HEK293 (cell line): ENCODE data around the gene XPNPEP1.
A peak's percentile ranks its signal among the peaks of the same experiment; 100 is the strongest.

Experiments
- GLI4 ChIP-seq: fragments of 450-650 bp; formaldehyde crosslinking; IDR thresholded peaks from 2 replicates; pipeline ENCODE4 v1.5.1; 2016; ENCODE audit warnings: missing biosample characterization, missing genetic modification characterization
- HOXC10 ChIP-seq: sonication (generic); formaldehyde crosslinking; IDR thresholded peaks from 2 replicates; pipeline ENCODE4 v1.8.1; 2023; ENCODE audit warnings: mild to moderate bottlenecking, missing genetic modification reagents
- IKZF3 ChIP-seq: fragments of 450-650 bp; IDR thresholded peaks from 2 replicates; pipeline ENCODE4 v1.5.0; 2018; ENCODE audit warnings: missing biosample characterization, mild to moderate bottlenecking, missing genetic modification characterization, moderate library complexity
- KLF1 ChIP-seq: fragments of 450-650 bp; formaldehyde crosslinking; IDR thresholded peaks from 2 replicates; pipeline ENCODE4 v1.5.1; 2016; ENCODE audit warnings: missing biosample characterization, missing genetic modification characterization
- KLF8 ChIP-seq: fragments of 450-650 bp; formaldehyde crosslinking; IDR thresholded peaks from 2 replicates; pipeline ENCODE4 v1.5.1; 2016; ENCODE audit warnings: missing biosample characterization, missing genetic modification characterization
- OSR2 ChIP-seq: fragments of 450-650 bp; formaldehyde crosslinking; IDR thresholded peaks from 2 replicates; pipeline ENCODE4 v1.5.1; 2016; ENCODE audit warnings: missing biosample characterization, missing genetic modification characterization
- PRDM10 ChIP-seq: fragments of 450-650 bp; formaldehyde crosslinking; IDR thresholded peaks from 2 replicates; pipeline ENCODE4 v1.5.1; 2016; ENCODE audit warnings: missing biosample characterization, missing genetic modification characterization
- SALL2 ChIP-seq: fragments of 450-650 bp; formaldehyde crosslinking; IDR thresholded peaks from 2 replicates; pipeline ENCODE4 v1.5.0; 2017; ENCODE audit warnings: missing biosample characterization, mild to moderate bottlenecking, missing genetic modification characterization, borderline replicate concordance
- SCRT1 ChIP-seq: fragments of 450-650 bp; formaldehyde crosslinking; IDR thresholded peaks from 2 replicates; pipeline ENCODE4 v1.5.1; 2016; ENCODE audit warnings: missing biosample characterization, missing genetic modification characterization, borderline replicate concordance
- SP3 ChIP-seq: fragments of 450-650 bp; formaldehyde crosslinking; IDR thresholded peaks from 2 replicates; pipeline ENCODE4 v1.5.1; 2016; ENCODE audit warnings: missing biosample characterization, missing genetic modification characterization
- SP7 ChIP-seq: fragments of 450-650 bp; formaldehyde crosslinking; IDR thresholded peaks from 2 replicates; pipeline ENCODE4 v1.5.1; 2016; ENCODE audit warnings: missing biosample characterization, missing genetic modification characterization
- ZBTB6 ChIP-seq: fragments of 450-650 bp; formaldehyde crosslinking; IDR thresholded peaks from 2 replicates; pipeline ENCODE4 v1.5.1; 2017; ENCODE audit warnings: missing biosample characterization, missing genetic modification characterization
- ZFP69B ChIP-seq: fragments of 450-650 bp; formaldehyde crosslinking; IDR thresholded peaks from 2 replicates; pipeline ENCODE4 v1.5.1; 2016; ENCODE audit warnings: missing biosample characterization, missing genetic modification characterization
- ZIC2 ChIP-seq: fragments of 450-650 bp; formaldehyde crosslinking; IDR thresholded peaks from 2 replicates; pipeline ENCODE4 v1.5.1; 2016; ENCODE audit warnings: missing biosample characterization, missing genetic modification characterization
- ZNF19 ChIP-seq: fragments of 450-650 bp; formaldehyde crosslinking; IDR thresholded peaks from 2 replicates; pipeline ENCODE4; 2016; ENCODE audit warnings: missing biosample characterization, missing genetic modification characterization, low read depth
- ZNF354C ChIP-seq: fragments of 450-650 bp; formaldehyde crosslinking; IDR thresholded peaks from 2 replicates; pipeline ENCODE4 v1.5.1; 2016; ENCODE audit warnings: missing biosample characterization, missing genetic modification characterization, low read depth, borderline replicate concordance
- ZNF501 ChIP-seq: fragments of 450-650 bp; formaldehyde crosslinking; IDR thresholded peaks from 2 replicates; pipeline ENCODE4 v1.5.1; 2016; ENCODE audit warnings: missing biosample characterization, missing genetic modification characterization
- ZNF514 ChIP-seq: fragments of 450-650 bp; formaldehyde crosslinking; IDR thresholded peaks from 2 replicates; pipeline ENCODE4 v1.5.1; 2016; ENCODE audit warnings: missing biosample characterization, missing genetic modification characterization
- ZNF544 ChIP-seq: fragments of 450-650 bp; formaldehyde crosslinking; IDR thresholded peaks from 2 replicates; pipeline ENCODE4 v1.5.0; 2017; ENCODE audit warnings: missing biosample characterization, missing genetic modification characterization
- ZNF561 ChIP-seq: fragments of 450-650 bp; IDR thresholded peaks from 2 replicates; pipeline ENCODE4 v1.5.1; 2018; ENCODE audit warnings: missing biosample characterization, missing genetic modification characterization, borderline replicate concordance
- ZNF626 ChIP-seq: fragments of 450-650 bp; sonication (Bioruptor Pico); formaldehyde crosslinking; IDR thresholded peaks from 2 replicates; pipeline ENCODE4 v1.5.1; 2018; ENCODE audit warnings: missing biosample characterization, missing genetic modification characterization, inconsistent platforms
- ZNF664 ChIP-seq: fragments of 450-650 bp; formaldehyde crosslinking; IDR thresholded peaks from 2 replicates; pipeline ENCODE4 v1.5.1; 2016; ENCODE audit warnings: missing biosample characterization, missing genetic modification characterization
- ZSCAN4 ChIP-seq: fragments of 450-650 bp; formaldehyde crosslinking; IDR thresholded peaks from 2 replicates; pipeline ENCODE4 v1.5.1; 2017; ENCODE audit warnings: missing biosample characterization, missing genetic modification characterization
- TF ChIP-seq, protein P1 (sequence below): fragments of 450-650 bp; formaldehyde crosslinking; IDR thresholded peaks from 2 replicates; pipeline ENCODE4 v1.5.1; 2016; ENCODE audit warnings: missing biosample characterization, missing genetic modification characterization, low read depth
- TF ChIP-seq, protein P2 (sequence below): fragments of 450-650 bp; formaldehyde crosslinking; IDR thresholded peaks from 2 replicates; pipeline ENCODE4 v1.5.1; 2016; ENCODE audit warnings: missing biosample characterization, missing genetic modification characterization
- TF ChIP-seq, protein P3 (sequence below): fragments of 450-650 bp; formaldehyde crosslinking; IDR thresholded peaks from 2 replicates; pipeline ENCODE4 v1.5.1; 2016; ENCODE audit warnings: missing biosample characterization, missing genetic modification characterization
- TF ChIP-seq, protein P4 (sequence below): fragments of 450-650 bp; formaldehyde crosslinking; IDR thresholded peaks from 2 replicates; pipeline ENCODE4 v1.5.1; 2017; ENCODE audit warnings: missing biosample characterization, missing genetic modification characterization

XPNPEP1 gene

DNA sequence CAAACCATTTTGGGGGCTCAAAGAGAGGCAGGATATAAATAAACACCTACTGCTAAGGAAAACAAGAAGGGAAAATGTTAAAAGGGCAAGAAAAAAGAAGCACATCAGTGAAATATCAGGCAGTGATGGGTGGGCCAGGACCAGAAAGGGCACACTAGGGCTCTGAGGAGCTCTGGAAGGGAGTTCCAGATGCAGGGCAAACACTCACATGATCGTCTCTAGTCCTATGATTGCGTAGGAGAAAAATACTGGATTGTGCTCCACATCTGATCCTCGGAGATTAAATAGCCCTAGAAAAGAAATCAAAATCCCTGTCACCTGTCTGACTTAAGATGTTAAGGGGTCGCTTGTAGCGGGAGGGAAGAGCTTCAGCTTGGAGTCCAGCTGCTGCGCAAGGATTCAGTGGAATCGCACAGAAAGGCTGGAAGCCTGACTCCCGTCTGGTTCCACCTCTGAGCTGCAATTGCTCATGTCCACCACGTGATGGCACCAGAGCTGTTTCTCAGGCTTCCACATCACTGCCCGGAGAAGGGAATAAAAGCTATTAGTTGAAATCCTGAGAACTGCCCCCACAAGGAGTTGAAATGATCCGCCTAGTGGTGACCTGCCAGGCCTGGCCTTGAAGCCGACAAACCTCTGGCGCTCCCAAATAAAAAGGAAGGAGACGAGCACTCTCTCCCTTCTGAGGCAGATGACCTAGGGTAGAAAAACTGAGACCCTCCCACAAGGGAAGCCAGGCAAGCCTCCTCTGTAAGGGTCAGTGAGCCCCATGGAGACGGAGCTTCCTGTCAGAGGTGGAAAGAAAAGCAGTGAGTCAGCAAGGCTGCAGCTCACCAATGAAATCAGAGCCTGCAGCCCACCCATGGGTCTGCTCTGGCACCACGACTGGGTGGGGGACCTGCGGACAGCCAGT, 39.2 kb downstream of the XPNPEP1 start (continued):
- peak; percentile 63; the same call in 1 of the 2 replicates for TF ChIP-seq PRDM10 (tag by site-specific recombination)
- no peak for TF ChIP-seq HOXC10 (CRISPR knock-in tag)
- peak; percentile 69 for TF ChIP-seq ZNF501
- peak; percentile 89 for TF ChIP-seq IKZF3 (tag by site-specific recombination)
- TF ChIP-seq ZFP69B: 0 out of 2 replicates have a peak, but pooled peaks have one; percentile 35
- TF ChIP-seq, protein P1, sequence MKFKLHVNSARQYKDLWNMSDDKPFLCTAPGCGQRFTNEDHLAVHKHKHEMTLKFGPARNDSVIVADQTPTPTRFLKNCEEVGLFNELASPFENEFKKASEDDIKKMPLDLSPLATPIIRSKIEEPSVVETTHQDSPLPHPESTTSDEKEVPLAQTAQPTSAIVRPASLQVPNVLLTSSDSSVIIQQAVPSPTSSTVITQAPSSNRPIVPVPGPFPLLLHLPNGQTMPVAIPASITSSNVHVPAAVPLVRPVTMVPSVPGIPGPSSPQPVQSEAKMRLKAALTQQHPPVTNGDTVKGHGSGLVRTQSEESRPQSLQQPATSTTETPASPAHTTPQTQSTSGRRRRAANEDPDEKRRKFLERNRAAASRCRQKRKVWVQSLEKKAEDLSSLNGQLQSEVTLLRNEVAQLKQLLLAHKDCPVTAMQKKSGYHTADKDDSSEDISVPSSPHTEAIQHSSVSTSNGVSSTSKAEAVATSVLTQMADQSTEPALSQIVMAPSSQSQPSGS: no peak
- TF ChIP-seq ZNF561 (tag by site-specific recombination): peak; percentile 54; the same call in 1 of the 2 replicates
- TF ChIP-seq ZBTB6 (tag by site-specific recombination): no peak
- TF ChIP-seq GLI4 (tag by site-specific recombination): no peak
- TF ChIP-seq, protein P2, sequence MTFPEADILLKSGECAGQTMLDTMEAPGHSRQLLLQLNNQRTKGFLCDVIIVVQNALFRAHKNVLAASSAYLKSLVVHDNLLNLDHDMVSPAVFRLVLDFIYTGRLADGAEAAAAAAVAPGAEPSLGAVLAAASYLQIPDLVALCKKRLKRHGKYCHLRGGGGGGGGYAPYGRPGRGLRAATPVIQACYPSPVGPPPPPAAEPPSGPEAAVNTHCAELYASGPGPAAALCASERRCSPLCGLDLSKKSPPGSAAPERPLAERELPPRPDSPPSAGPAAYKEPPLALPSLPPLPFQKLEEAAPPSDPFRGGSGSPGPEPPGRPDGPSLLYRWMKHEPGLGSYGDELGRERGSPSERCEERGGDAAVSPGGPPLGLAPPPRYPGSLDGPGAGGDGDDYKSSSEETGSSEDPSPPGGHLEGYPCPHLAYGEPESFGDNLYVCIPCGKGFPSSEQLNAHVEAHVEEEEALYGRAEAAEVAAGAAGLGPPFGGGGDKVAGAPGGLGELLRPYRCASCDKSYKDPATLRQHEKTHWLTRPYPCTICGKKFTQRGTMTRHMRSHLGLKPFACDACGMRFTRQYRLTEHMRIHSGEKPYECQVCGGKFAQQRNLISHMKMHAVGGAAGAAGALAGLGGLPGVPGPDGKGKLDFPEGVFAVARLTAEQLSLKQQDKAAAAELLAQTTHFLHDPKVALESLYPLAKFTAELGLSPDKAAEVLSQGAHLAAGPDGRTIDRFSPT (tag by site-specific recombination): no peak
- TF ChIP-seq SCRT1 (tag by site-specific recombination): no peak
- no peak for TF ChIP-seq ZSCAN4 (tag by site-specific recombination)
- TF ChIP-seq SP3 (tag by site-specific recombination): peak; percentile 38
- no peak; the same call in 1 of the 2 replicates for TF ChIP-seq ZIC2 (tag by site-specific recombination)
- TF ChIP-seq SALL2 (tag by site-specific recombination): no peak
- TF ChIP-seq ZNF354C (tag by site-specific recombination): no peak
- TF ChIP-seq, protein P3, sequence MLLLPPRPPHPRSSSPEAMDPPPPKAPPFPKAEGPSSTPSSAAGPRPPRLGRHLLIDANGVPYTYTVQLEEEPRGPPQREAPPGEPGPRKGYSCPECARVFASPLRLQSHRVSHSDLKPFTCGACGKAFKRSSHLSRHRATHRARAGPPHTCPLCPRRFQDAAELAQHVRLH (tag by site-specific recombination): no peak
- TF ChIP-seq SP7 (tag by site-specific recombination): no peak
- TF ChIP-seq KLF8 (tag by site-specific recombination): no peak; the same call in 1 of the 2 replicates
- no peak for TF ChIP-seq ZNF544 (tag by site-specific recombination)
- 0 out of 2 replicates have a peak, but pooled peaks have one; percentile 9 for TF ChIP-seq ZNF664 (tag by site-specific recombination)
- TF ChIP-seq, protein P4, sequence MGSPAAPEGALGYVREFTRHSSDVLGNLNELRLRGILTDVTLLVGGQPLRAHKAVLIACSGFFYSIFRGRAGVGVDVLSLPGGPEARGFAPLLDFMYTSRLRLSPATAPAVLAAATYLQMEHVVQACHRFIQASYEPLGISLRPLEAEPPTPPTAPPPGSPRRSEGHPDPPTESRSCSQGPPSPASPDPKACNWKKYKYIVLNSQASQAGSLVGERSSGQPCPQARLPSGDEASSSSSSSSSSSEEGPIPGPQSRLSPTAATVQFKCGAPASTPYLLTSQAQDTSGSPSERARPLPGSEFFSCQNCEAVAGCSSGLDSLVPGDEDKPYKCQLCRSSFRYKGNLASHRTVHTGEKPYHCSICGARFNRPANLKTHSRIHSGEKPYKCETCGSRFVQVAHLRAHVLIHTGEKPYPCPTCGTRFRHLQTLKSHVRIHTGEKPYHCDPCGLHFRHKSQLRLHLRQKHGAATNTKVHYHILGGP (tag by site-specific recombination): no peak
- TF ChIP-seq ZNF626 (tag by site-specific recombination): no peak
- TF ChIP-seq OSR2: no peak
- no peak for TF ChIP-seq ZNF19 (tag by site-specific recombination)
- no peak for TF ChIP-seq ZNF514 (tag by site-specific recombination)
- TF ChIP-seq KLF1: no peak
